GM12878 (cell line): ENCODE data around the gene MBOAT2. TPM values are rescaled to one million over a fixed set of nuclear protein-coding genes. Genes with fewer than 3 reads are reported as not detected.

Experiments used
- ATAC-seq: fragments of 200-7000 bp; cut with Tn5 transposase; 3 replicates; pipeline ENCODE4 v1.9.1; 2020; ENCODE audit warnings: mild to moderate bottlenecking, moderate library complexity
- BruUV-seq: library from RNA; stranded (reverse); fragments of 400-500 nt; replicated peaks from 2 replicates; lab custom pipeline; 2021; lab: Mats Ljungman, UMichigan
- CTCF ChIA-PET: fragments of 300-600 bp; sonication (Branson Sonifier 250); formaldehyde crosslinking; extraction: SDS; loops from one replicate; lab custom pipeline; 2021; ENCODE audit warnings: inconsistent platforms; lab: Yijun Ruan, JAX
- POLR2A ChIA-PET: fragments of 350-600 bp; formaldehyde crosslinking; extraction: SDS; loops from one replicate; lab custom pipeline; 2021; ENCODE audit warnings: inconsistent platforms; lab: Charles Lee
- RAD21 ChIA-PET: fragments of 300-600 bp; sonication (Branson Sonifier 250); formaldehyde crosslinking; loops from one replicate; lab custom pipeline; 2023; ENCODE audit warnings: antibody characterized with exemption; ENCODE audit not compliant: unreplicated experiment; lab: Charles Lee
- SMC1A ChIA-PET: fragments of 300-600 bp; sonication (Branson Sonifier 250); formaldehyde crosslinking; loops from one replicate; lab custom pipeline; 2023; ENCODE audit not compliant: unreplicated experiment, uncharacterized antibody; lab: Charles Lee
- DNase-seq: peaks from one replicate; pipeline ENCODE4 v3.0.0-alpha.2; 2011; ENCODE audit warnings: low read depth, low spot score
- FAIRE-seq: peaks from 3 replicates; lab custom pipeline; 2011; peaks lifted over from hg19 to GRCh38; lab: Jason Lieb, UNC
- H2AFZ ChIP-seq: 2 replicates; pipeline ENCODE4 v1.6.0; 2011; ENCODE audit warnings: low read depth, low read length, control low read depth; ENCODE audit not compliant: control insufficient read depth
- H3K27ac ChIP-seq: 2 replicates; pipeline ENCODE4 v1.5.1; 2011; ENCODE audit warnings: control low read depth; ENCODE audit not compliant: control insufficient read depth, insufficient read depth
- H3K27me3 ChIP-seq, 2 experiments: replicated peaks in 1 of 2; 2 replicates each; pipeline versions ENCODE4 v1.6.0 to v1.6.1; 2011; ENCODE audit warnings: low read length in 1 of 2; ENCODE audit not compliant: control insufficient read depth in 2 of 2, insufficient read depth in 2 of 2
- H3K36me3 ChIP-seq, 2 experiments: 2 replicates each; pipeline ENCODE4 v1.5.1; 2011; ENCODE audit warnings: low read length in 1 of 2; ENCODE audit not compliant: control insufficient read depth in 2 of 2, insufficient read depth in 2 of 2
- H3K4me1 ChIP-seq: 2 replicates; pipeline ENCODE4 v1.6.1; 2011; ENCODE audit warnings: mild to moderate bottlenecking, low read length, moderate library complexity, mixed read lengths; ENCODE audit not compliant: control insufficient read depth, insufficient read depth
- H3K4me2 ChIP-seq: 2 replicates; pipeline ENCODE4 v1.6.0; 2011; ENCODE audit warnings: control low read depth; ENCODE audit not compliant: control insufficient read depth, insufficient read depth
- H3K4me3 ChIP-seq: fragments of 200-600 bp; sonication (generic); 2 replicates; pipeline ENCODE4 v1.5.1; 2016
- H3K79me2 ChIP-seq: 2 replicates; pipeline ENCODE4 v1.6.0; 2011; ENCODE audit warnings: low read length; ENCODE audit not compliant: control insufficient read depth, insufficient read depth
- H3K9ac ChIP-seq: 2 replicates; pipeline ENCODE4 v1.8.0; 2011; ENCODE audit warnings: low read length, control low read depth, mixed read lengths; ENCODE audit not compliant: control insufficient read depth, insufficient read depth
- H3K9me3 ChIP-seq: replicated peaks from 3 replicates; pipeline ENCODE4 v1.5.1; 2011; ENCODE audit warnings: mild to moderate bottlenecking, low read length; ENCODE audit not compliant: control insufficient read depth, insufficient read depth
- H4K20me1 ChIP-seq: 2 replicates; pipeline ENCODE4 v1.6.0; 2011; ENCODE audit not compliant: control insufficient read depth, insufficient read depth
- BCL3 ChIP-seq: IDR thresholded peaks from 2 replicates; pipeline ENCODE4 v1.6.1; 2011; ENCODE audit warnings: borderline replicate concordance, low read depth, mild to moderate bottlenecking, moderate library complexity, low read length; ENCODE audit not compliant: insufficient read depth, poor library complexity, severe bottlenecking
- FOXK2 ChIP-seq: fragments of 450-650 bp; IDR thresholded peaks from 2 replicates; pipeline ENCODE4 v1.6.1; 2017; ENCODE audit warnings: mild to moderate bottlenecking, moderate library complexity
- FOXM1 ChIP-seq: IDR thresholded peaks from 2 replicates; pipeline ENCODE4 v1.6.1; 2012; ENCODE audit warnings: low read depth, mild to moderate bottlenecking, inconsistent platforms, low read length, moderate library complexity
- NFIC ChIP-seq: IDR thresholded peaks from 2 replicates; pipeline ENCODE4 v1.6.1; 2012; ENCODE audit warnings: low read depth, mild to moderate bottlenecking, inconsistent platforms, low read length, moderate library complexity
- NFYA ChIP-seq: IDR thresholded peaks from 2 replicates; pipeline ENCODE4 v1.6.1; 2011; ENCODE audit warnings: low read depth, mild to moderate bottlenecking, low read length, improper control_type of control experiment, borderline replicate concordance
- PBX3 ChIP-seq: IDR thresholded peaks from 2 replicates; pipeline ENCODE4 v1.6.1; 2011; ENCODE audit warnings: mild to moderate bottlenecking, low read depth, low read length, moderate library complexity; ENCODE audit not compliant: insufficient replicate concordance
- SKIL ChIP-seq: fragments of 450-650 bp; IDR thresholded peaks from 2 replicates; pipeline ENCODE4 v1.6.1; 2017; ENCODE audit warnings: mild to moderate bottlenecking, low read depth, inconsistent platforms; ENCODE audit not compliant: poor library complexity, severe bottlenecking
- TCF12 ChIP-seq: IDR thresholded peaks from 2 replicates; pipeline ENCODE4 v1.6.1; 2011; ENCODE audit warnings: low read depth, mild to moderate bottlenecking, low read length
- ZZZ3 ChIP-seq: IDR thresholded peaks from 2 replicates; pipeline ENCODE4 v1.6.1; 2011; ENCODE audit warnings: low read depth; ENCODE audit not compliant: control insufficient read depth, insufficient read length
- WGBS: methylation state at CpG from one replicate; pipeline ENCODE4 v1.1.6; 2016; ENCODE audit warnings: low lambda C conversion rate; ENCODE audit not compliant: insufficient replicate concordance, insufficient coverage; ENCODE audit errors: missing lambda C conversion rate; 5-methylcytosine and 5-hydroxymethylcytosine counted together
- in situ Hi-C: fragments of 300-500 bp; cut with MboI; formaldehyde crosslinking; loops from 9 replicates; pipeline ENCODE4 v1.14.3; 2018; ENCODE audit warnings: mixed read lengths
- intact Hi-C: fragments of 100-400 bp; cut with micrococcal nuclease; formaldehyde crosslinking; loops from one replicate; pipeline ENCODE4 v1.14.2; 2022; ENCODE audit not compliant: unreplicated experiment
- polyA plus RNA-seq, 11 experiments: library from polyadenylated mRNA; depleted of rRNA in 4 of 11; unstranded in 6 of 11; stranded (reverse) in 5 of 11; fragments of >200 nt; fragmentation: Nextera tagmentation in 4 of 11; fragmentation: Illumina TruSeq in 1 of 11; extraction: Ambion mirVana in 4 of 11; extraction: Trizol in 1 of 11; gene quantifications; 1 replicate in 1 of 11; 2 replicates in 10 of 11; pipeline versions ENCODE4 v1.2.1 to v1.2.3, GENCODE V29; 2011 to 2016; ENCODE audit warnings: inconsistent platforms in 2 of 11, missing spikeins in 2 of 11, low read depth in 1 of 11
- total RNA-seq, 4 experiments: library from RNA; depleted of rRNA in 3 of 4; stranded (reverse); fragments of >200 nt in 3 of 4; fragmentation: Illumina TruSeq in 1 of 4; extraction: Trizol in 1 of 4; gene quantifications; 2 replicates each; pipeline versions ENCODE4 v1.2.1 to v1.2.3, GENCODE V29; 2013 to 2021

Gene MBOAT2
- total and polyA plus RNA-seq, 10 of the 15 experiments (the other 5 are each of a cell fraction or from before 2014, with no cell fraction given), result 0.08 to 40.6 (median 1.8) TPM

- no peak for TF ChIP-seq PBX3
- no peak for TF ChIP-seq SKIL
- TF ChIP-seq NFIC, result no peak
- TF ChIP-seq NFYA, result no peak
Observed at GRCh38 chr2:9015998-9016397, 12.5 kb upstream of the MBOAT2 start (continued).

- Histone ChIP-seq H3K27me3 (no peaks in the 10 kb centered on the region), H3K36me3 (no peaks in the 10 kb centered on the region), H3K4me3 (no peak overlapping the region), H4K20me1 (no peaks in the 10 kb centered on the region), H3K79me2 (no peaks in the 10 kb centered on the region), H3K4me1 (no peaks in the 10 kb centered on the region), H3K4me2 (no peak overlapping the region), H3K27ac (no peak overlapping the region), H3K9me3 (no peaks in the 10 kb centered on the region), H2AFZ (no peak overlapping the region), H3K9ac (no peak overlapping the region)
- in situ Hi-C loops (no loop called here), intact Hi-C loops (no loop called here)
- ChIA-PET POLR2A (no interaction called here), SMC1A (interaction anchor here (1.2 kb wide), 1 partner anchor 87 kb away, joined by 3 read pairs; no protein-coding TSS in a partner anchor), RAD21 (no interaction called here), CTCF (no interaction called here)
- no peak for ATAC-seq
- 96% methylated on average over 1 of the region's 1 CpG for whole genome bisulfite sequencing
- TF ChIP-seq ZZZ3 (no peak), BCL3 (no peak), FOXK2 (no peak), FOXM1 (no peak), TCF12 (no peak)
- BruUV-seq, result no TSS peak
- no peak for FAIRE-seq
- DNase-seq, result no peak
Observed at GRCh38 chr2:9013403-9013802, 9.9 kb upstream of the MBOAT2 start.
